Fibroblast of skin of left biceps (primary cell): ENCODE measurements around the gene POMGNT1.

Experiments
- DNase-seq, 2 experiments: peaks; one replicate each; pipeline ENCODE4 v3.0.0-alpha.2; 2013; ENCODE audit warnings: low read depth in 2 of 2

POMGNT1 gene

DNA sequence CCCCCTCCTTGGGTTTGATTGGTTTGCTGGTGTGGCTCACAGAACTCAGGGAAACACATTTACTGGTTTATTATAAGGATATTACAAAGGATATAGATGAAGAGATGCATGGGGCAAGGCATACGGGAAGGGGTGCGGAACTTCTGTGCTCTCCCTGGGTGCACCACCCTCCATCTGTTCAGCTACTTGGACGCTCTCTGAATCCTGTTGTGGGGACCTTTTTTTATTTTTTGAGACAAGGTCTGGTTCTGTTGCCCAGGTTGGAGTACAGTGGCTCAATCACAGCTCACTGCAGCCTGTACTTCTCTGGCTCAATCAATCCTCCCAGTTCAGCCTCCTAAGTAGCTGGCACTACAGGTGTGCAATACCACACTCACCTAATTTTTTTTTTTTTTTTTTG, 12.3 kb upstream of the POMGNT1 start:
- no peak for DNase-seq

DNA sequence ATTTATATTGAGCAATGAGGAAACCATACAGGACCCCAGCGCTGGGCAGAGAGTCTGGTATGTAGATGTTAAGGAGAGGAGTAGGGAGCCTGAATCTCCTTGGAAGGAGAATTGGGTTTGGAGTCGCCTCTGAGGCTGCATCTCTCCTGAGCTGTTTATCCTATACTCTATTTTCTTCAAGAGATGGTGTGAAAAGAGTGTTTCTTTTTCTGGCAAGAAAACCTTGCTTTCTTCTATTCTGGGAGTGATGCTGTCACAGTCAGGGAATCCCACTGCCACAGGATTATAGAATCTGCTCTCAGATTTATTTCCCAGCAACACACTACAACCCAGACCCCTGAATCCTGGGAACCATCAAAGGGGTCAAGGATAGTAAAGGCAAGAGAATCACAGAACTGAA, 8.2 kb upstream of the POMGNT1 start:
- no peak for DNase-seq

DNA sequence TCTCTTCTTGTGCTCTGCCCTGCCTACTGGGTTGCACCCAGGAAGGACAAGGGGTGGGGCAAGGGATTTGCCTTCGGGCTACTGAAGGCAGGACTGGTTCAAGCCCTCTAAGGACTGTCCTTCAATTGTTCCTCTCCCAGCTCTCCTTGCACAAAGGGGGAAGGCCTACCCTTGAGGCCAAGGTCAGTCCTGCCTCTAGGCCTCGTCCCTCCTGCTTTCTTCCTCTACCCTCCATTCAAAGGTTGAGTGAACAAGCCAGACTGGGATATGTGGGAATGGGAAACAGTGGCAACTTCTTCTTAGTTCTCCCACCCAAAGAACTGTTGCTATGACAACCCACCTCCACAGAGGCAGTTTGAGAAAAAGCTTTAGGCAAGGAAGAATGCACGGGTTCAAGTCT, 7.6 kb upstream of the POMGNT1 start:
- no peak for DNase-seq

DNA sequence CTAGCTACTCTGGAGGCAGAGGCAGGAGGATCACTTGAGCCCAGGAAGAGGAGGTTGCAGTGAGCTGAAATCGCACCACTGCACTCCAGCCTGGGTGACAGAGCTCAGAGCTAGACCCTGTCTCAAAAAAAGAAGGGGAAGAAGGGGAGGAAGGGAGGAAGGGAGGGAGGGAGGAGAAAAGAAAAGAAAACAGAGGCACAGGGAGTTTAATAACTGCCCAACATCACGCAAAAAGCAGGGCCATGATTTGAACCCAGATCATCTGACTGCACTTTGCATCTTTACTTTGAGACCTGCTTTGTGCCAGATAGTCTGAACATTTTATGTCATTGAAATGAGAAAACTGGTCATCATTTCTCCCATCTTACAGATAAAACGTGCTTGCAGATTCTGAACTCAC, 6.9 kb upstream of the POMGNT1 start:
- DNase-seq, result no peak

DNA sequence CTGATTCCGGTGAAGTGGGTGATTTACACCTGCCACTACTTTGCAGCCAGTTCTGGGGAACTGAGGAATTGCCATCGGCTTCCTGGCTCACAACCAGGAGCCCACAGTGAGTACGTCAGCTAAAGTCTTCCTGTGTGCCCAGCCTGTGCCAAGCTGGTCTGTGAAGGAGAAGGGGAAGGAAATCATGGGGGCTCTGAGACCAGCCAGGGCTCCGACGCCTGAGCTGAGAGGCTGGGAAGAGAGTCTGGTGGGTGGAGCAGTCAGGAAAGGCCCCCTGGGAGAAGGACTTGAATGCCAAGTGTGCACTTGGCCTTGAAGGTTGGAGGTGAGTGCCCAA, 6.1 kb upstream of the POMGNT1 start:
- DNase-seq, result no peak

DNA sequence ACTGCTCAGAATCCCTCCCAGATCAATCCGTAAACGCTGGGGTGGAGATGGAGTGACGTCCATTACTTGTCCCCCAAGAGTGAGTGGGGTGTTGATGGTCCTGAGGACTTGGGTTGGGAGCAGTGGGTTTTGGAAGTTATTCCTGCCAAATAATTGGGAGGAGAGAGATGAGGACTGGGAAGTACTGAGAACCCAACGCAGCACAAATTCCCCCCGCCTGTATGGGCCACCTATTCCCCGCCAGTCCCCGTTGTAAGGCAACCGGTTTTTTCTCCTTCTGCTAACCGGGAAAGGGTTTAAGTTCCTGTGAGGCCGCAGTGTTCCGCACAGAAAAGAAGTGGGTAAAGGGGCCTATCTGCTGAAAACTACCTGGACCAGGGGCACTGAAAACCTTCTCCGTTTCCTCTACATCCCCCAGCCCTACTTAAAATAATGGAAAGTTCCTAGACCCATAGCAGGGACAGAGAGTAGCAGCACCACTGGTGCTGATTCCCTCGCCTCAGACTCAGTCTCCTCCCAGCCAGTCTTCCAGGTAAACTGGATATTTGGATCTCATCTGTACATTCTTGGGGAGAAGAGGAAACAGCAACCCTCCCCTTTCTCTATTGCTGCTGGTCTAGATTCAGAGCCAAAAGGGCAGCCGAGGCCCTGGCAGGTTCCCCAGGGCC, 5.6 kb upstream of the POMGNT1 start:
- no peak for DNase-seq

DNA sequence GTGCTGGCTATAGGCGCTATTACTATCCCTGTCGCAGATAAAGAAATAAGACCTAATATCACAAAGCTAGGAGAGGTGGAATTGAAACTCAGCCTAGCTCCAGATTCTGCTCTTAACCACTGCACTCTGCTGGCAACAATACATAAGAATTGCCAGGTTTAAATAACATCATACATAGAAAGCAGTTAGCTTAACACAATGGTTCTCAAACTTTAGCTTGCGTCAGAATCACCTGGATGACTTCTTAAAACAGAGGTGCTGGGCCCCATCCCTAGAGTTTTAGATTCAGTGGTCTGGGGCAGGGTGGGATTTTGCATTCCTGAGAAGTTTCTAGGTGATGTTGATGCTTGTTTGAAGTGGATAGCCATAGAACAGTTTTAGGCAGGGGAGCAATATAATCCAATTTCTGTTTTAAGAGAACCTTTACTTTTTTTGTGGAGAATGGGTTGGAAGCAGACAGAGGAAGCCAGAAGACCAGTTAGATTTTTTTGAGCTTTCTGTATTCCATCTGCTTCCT, 1.1 kb upstream of the POMGNT1 start:
- no peak for DNase-seq

DNA sequence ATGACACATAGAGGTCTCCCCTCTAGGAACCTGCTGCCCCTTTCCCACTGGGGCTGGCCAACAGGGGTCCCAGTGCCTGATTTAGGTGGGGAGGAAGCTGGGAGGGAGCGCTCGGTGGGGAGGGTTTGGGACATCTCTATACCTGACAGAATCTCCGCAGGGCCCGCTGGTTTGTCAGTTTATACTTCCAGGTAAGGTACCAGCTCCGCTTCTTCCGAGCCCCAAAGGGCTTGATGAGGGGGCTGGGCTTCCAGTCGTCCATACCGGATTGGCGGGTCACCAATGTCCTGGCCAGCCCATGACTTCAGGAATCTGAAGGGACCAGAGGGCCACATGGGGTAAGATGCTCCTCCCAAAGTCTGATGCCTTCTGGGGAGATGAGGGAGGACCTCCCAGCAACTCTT, 672 bp downstream of the POMGNT1 start:
- DNase-seq, result no peak

DNA sequence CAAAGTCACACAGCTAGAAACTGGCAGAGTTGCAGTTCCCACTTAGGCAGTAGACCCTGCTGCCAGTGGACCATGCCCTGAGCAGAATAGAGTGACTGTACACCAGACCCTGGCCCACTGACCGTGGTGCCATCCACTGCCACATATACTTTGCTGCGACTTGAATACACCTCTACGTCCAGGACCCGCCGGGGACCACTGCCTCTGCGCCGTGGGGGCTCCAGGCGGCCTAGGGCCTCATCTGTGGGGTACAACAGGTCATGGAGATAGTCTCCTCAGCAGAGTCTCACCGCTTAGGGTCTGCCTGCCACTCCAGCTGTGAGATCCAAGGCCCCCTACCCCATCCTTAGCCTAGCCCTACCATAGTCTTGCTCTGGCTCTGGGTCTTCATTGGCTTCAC, 1.6 kb downstream of the POMGNT1 start:
- no peak for DNase-seq

DNA sequence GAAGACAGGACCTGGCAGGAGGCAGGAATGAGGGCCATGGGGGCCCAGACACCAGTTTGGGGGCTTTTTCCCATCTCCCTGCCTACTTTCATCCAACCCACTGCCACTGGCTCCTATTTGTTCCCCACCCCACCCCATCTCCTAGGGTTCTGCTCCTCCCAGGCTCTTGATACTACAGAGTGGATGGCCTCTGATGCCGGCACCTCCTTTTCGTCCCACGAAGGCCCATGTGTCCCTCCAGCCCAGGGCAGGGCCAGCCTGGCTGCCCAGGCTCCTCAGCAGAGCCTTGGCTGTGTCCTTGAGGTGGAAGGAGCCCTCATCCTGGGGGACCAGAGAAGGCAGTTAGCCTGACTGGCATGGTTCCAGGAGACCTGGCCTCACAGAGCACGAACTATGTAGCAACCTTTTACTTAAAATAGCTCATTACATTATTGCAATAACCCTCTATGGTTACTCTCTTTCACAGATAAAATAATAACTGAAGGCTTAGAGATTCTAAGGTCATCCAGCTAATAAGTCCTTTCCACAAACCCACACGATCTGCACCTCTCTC, 3.5 kb downstream of the POMGNT1 start:
- DNase-seq, result no peak

DNA sequence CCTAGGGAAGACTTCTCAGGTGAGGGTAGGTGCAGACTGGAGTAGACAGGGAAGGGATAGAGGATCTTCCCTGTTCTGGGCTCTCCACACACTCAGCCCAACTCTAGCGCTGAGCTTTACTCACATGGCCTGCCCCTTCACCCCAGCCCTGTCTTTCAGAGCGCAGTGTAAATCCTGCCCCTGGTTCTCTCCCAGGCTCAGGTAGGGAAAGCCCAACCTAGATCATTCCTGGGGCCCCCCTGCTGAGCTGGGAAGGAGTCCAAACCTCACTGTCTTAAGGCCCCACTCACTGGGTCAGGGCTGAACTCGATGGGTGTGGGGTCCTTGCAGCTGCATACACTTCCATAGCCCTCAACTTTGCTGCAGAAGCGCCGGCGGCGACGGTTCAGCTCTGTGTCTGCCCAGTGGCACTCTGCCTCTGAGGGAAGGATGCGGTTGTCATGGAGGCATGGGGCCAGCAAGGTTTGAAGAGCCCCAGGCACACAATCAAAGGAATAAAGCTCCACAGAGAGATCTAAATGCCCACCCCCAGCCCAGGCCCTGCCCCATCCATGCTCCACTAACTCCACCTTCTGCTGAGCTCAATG, 4.2 kb downstream of the POMGNT1 start:
- DNase-seq, result no peak

DNA sequence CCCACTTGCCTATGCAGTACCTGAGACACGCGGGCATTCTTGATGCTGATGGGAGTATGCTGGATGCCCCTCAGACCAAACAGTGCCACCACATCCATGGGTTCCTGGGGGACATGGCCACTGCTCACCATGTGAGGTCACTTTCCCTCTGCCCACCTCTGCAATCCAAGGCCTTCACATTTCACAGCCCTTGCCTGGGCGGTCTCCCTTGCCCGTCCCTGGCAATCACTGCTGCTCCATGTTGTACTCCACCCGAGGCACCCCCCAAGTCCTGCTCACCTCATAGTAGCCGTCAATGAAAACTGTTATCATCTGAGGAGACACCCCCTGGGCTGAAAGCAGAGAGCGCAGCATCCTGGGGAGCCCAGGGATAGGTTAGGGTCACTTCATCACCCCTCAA, 4.9 kb downstream of the POMGNT1 start:
- no peak for DNase-seq

DNA sequence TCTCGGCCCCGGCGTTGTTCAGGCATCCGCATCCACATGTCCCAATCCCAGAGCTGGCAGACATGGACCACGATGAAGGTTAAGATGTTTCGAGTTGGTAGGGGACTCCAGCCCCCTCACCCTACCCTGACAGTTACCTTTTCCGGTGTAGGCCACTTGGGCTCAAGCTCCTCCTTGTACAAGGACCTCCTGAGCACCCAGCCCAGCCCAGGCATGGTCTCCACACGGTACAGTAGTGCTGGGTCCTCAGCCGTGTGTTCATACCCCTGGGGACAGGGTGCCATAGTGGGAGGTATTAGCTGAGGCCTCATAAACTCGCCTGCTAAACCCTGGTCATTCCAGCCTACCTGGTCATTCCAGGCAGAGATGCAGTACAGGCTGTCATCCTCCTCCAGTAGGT, 6.1 kb downstream of the POMGNT1 start:
- DNase-seq, result no peak

DNA sequence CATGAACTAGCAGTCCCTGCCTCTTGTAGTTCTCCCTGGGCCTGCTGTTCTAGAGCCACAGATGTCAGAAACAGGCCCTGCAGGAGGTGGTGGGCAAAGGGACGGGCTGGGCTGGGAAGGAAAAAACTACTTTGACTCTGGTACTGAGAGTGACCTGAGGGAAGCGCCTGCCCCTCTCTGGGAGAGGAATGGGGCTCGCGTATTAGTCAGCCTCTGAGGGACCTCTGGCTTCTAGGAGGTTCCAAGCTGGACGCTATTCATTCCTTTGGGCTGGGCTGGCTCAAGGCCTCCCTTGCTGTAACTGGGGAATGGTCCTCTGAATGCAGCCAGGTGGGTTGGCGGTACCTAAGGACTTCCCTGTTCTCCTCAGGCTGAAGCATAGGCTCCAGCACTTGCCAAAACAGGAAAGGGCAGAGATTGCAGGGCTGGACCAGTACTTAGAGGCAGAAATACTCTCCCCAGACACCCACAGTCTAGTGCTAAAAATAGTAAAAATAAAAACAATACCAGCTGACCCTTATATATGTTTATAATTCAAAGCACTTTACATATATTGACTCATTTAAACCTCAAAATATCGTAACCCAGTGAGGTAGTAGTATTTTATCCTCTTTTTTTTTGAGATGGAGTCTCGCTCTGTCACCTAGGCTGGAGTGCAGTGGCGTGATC, 7.1 kb downstream of the POMGNT1 start:
- DNase-seq, result no peak

DNA sequence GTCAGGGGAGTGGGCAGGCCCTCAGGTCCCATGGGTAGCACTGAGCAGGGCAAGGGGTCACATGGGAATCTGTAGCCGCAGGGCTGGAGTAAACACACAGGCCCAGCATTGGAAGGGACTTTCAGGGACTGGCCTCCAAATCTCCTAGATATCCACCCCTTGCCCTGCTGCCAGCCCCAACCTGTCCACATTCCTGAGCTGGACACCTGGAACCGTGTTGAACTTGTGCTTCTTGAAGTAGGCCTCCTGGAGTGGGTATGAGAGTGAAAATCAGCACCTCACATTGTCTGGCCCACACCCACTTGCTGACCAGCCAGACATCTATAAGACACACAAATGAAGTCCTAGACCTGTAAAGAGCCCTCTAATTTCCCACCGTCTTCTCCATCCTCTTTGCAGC, 7.7 kb downstream of the POMGNT1 start:
- no peak for DNase-seq

DNA sequence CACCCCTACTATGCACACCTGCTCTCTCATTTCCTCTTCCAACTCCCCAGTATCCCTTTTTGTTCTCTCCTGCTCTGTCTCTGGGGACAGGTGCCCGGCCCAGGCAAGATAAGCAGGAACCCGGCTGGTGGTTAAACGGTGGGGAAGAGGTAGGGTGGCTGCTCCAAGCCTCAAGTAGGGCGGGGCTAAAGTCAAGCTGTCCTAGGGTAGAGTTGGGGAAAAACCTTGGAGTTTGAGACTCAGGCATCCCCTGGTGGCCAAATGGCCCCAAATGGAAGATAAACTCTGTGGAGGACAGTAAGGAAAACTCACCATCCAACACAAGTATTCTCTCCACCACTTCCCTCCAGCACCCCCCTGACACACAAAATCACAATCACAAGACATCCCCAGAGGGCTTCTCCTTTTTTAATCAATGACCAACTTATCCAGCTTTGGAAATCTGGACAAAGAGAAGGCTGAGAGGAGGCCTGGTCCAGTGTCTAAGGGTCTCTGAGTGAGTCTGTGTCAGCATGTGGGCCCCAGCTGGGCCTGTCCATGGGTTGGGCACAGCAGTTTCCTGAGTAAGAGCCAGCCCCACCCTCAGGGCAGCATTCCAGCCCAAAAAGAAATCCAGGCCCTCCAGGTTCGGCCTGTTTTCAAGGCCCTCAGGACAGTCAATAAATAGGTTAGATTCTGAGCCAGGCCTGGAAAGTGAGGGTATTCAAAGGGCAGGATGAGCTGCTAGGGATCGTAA, 9.8 kb downstream of the POMGNT1 start:
- no peak for DNase-seq

DNA sequence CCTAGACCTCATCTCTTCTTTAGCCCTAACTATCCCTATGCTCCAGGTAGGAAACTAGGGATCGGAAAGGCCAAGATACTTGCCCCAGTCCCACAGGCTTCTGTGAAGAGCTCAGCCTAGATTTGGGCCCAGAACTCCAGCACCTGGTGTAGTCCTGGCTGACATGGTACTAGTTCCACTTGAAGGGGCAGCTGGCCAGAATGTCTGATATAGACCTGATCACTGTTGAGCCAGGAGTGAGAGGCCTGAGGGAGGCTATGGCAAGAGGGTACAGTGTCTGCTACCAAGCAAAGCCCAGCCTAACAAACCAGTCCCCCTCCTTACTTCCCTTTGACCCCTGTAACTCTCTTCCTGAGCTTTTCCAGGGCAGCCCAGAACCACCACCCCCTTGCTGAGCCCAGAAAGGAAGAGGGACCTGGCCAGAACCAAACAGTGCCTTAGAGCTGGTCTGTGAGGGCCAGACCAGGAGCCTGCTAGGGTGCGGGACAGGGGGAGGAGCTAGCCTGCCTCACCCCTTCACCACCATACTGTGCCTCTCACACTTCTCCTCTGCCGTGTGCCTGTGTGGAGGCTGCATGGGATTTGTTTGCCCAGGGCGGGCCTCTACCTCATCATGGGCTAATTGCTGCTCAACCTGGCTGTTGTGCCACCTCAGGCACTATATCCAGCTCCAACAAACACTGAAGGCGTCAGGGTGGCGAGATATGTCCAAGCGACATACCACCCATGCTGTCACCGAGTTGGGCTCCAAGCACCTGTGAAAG, 10.9 kb downstream of the POMGNT1 start:
- DNase-seq, result no peak

DNA sequence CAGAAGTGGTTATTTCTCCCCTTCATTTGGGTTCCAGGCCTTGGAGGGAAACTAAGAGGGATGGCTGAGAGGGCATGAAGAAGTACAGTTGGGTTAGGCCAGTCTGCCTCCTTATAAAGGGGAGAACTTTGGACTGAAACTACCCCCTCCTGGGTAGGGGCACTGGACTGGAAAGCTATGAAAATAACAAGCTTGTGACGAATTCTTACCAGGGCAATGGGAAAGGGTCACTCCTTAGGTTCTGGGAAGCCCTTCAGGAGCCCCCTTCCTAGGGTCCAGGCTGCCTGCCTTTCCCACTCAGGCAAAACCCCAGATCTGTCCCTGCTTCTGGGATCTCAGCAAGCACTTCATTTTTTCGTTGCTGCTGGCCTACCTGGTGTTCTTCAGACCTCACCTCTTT, 12.2 kb downstream of the POMGNT1 start:
- no peak for DNase-seq

DNA sequence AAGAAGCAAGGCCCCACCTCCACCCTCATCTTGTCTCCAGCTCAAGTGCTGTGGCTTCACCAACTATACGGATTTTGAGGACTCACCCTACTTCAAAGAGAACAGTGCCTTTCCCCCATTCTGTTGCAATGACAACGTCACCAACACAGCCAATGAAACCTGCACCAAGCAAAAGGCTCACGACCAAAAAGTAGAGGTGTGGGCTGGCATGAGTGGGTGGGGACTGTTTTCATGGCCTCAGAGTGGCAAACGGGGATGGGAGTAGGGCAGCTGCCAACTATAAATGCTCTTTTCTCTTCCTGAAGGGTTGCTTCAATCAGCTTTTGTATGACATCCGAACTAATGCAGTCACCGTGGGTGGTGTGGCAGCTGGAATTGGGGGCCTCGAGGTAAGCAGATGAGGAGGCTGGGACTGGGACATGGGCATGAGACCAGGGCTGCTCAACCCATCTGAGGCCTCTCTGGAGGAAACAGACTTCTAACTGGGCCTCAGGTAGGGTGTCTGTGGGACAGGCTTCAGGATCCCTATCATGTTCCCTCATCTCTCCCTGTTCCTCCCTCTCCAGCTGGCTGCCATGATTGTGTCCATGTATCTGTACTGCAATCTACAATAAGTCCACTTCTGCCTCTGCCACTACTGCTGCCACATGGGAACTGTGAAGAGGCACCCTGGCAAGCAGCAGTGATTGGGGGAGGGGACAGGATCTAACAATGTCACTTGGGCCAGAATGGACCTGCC, 13.1 kb downstream of the POMGNT1 start:
- DNase-seq, result no peak

DNA sequence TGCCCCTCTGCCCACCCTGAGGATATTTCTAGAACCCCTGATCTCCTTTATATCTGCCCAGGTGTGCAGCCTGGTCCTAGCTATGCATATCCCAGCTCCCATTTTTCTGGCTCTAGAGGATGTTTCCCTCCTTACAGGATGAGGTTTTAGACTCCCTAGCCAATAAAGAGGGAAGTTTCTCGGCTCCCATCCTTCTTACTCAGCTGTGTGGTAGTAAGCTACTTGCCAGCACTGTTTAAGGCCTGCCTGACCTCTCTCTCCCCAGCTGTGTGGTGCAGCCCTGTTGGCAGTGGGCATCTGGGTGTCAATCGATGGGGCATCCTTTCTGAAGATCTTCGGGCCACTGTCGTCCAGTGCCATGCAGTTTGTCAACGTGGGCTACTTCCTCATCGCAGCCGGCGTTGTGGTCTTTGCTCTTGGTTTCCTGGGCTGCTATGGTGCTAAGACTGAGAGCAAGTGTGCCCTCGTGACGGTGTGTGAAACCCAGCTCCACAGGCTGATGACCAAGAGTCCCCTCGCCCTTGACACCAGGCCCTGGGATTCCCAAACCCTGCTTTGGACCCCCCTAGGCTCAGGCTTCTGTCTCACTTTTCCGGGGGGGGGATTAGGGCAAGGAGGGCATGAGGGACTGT, 14.2 kb downstream of the POMGNT1 start:
- DNase-seq, result no peak
